ENCODE results near the gene MAD1L1.

- TF ChIP-seq FOSL1 (IDR thresholded peaks at IDR 0.05; ENCODE audit: insufficient read depth, low read depth, low read length) (no peak), ZNF274 (IDR thresholded peaks at IDR 0.05; ENCODE audit: borderline replicate concordance, extremely low read depth, low read length) (no peak), ATF3 (IDR thresholded peaks at IDR 0.05; ENCODE audit: insufficient read depth, low read depth, low read length) (no peak)
Observed at GRCh38 chr7:2068693-2069471, 163.9 kb downstream of the MAD1L1 start.
